ENCODE measurements around the gene OR52H1.

Gene OR52H1

DNA sequence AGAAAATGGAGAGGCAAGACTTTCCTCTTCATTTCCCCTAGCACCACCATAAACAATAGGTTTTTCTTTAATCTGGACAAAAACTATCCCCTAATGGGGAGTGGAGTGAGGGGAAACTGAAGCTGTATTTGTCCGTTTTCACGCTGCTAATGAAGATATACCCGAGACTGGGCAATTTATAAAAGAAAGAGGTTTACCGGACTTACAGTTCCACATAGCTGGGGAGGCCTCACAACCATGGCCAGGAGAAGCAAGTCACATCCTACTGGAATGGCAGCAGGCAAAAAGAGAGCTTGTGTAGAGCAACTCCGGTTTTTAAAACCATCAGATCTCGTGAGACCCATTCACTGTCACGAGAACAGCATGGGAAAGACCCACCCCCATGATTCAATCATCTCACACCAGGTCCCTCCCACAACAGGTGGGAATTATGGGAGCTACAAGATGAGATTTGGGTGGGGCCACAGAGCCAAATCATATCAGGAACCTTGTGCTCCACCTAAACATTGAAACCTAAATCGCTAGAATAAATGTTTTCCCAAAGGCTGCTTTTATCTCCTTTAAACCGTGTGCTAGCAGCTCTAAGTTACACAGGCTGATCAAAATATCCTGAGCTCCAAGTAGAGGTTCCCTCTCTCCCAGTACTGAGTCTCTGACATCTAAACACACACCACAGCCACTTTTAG is 42.8 kb downstream of the OR52H1 start:
- no peak for DNase-seq (ENCODE audit: low read depth)
- TF ChIP-seq, protein P1, sequence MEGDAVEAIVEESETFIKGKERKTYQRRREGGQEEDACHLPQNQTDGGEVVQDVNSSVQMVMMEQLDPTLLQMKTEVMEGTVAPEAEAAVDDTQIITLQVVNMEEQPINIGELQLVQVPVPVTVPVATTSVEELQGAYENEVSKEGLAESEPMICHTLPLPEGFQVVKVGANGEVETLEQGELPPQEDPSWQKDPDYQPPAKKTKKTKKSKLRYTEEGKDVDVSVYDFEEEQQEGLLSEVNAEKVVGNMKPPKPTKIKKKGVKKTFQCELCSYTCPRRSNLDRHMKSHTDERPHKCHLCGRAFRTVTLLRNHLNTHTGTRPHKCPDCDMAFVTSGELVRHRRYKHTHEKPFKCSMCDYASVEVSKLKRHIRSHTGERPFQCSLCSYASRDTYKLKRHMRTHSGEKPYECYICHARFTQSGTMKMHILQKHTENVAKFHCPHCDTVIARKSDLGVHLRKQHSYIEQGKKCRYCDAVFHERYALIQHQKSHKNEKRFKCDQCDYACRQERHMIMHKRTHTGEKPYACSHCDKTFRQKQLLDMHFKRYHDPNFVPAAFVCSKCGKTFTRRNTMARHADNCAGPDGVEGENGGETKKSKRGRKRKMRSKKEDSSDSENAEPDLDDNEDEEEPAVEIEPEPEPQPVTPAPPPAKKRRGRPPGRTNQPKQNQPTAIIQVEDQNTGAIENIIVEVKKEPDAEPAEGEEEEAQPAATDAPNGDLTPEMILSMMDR (IDR thresholded peaks at IDR 0.05; ENCODE audit: low read length, missing control alignments) = no peak
- no peak overlapping the region for H3K4me3 ChIP-seq (replicated peaks; ENCODE audit: low read depth, low read length)

DNA sequence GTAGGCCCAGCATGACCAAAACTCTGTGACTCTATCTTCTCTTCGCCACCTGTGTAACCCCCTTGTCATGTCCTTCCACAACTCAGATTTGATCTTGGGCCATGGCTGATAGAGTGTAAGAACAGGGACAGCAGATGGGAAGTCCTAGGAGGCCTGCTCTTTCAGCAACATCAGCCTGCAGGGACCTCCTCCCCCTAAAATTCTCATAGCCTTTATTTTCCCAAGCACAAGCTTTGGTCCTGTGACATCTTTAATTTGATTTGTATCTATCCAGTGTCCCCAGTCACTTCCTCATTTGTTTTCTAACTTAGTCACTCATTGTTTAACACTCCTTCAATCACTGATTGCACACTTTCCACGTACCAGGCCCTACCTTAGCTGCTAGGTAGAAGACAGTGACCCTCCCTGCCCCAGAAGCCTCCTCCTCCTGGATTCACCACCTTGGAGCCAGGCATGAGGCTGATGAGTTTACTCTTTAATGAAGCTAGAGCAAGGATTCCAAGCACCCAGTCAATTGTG is 43.9 kb downstream of the OR52H1 start:
- TF ChIP-seq, protein P1 (IDR thresholded peaks at IDR 0.05; ENCODE audit: low read length, missing control alignments) = no peak
- no peak for DNase-seq (ENCODE audit: low read depth)
- H3K4me3 ChIP-seq (replicated peaks; ENCODE audit: low read depth, low read length) = no peak overlapping the region

DNA sequence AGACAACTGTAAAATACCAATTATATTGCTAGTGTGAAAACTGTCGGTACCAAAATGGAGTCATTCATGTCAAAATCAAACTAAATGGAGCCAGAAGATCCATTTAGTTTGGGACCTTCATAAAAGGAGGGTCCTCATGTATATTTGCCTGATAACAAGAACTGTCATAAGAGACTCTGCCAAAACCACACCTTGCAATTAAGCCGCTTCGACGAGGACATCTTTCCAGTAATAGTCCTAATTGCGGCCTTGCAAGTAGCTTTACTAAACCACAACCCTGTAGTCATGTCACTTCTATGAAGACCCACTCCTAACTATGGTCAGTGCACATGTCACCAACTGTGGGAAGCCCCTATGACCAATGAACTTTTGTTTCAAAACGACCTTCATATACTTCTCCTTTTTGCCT is 47.9 kb downstream of the OR52H1 start:
- TF ChIP-seq, protein P1 (IDR thresholded peaks at IDR 0.05; ENCODE audit: low read length, missing control alignments) = no peak
- no peak overlapping the region for H3K4me3 ChIP-seq (replicated peaks; ENCODE audit: low read depth, low read length)
- DNase-seq (ENCODE audit: low read depth) = no peak

DNA sequence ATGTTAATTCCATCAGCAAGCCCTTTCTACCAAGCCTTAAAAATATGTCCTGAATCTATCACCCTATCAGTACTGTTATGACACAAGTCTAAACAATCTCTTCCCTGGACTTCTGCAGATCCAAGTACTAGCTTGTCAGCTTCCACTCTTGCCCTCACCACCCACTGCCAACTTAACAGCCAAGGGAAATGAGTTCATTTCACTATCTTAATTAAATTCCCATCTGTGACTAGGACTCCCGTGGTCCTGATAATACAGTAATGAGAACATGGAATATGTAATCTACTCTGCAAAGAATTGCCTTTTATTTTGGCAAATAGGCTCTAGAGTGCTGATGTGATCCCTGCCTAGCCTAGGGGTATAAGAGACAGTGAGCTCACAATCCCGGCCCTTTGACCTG is 48.7 kb downstream of the OR52H1 start:
- DNase-seq (ENCODE audit: low read depth) = no peak
- H3K4me3 ChIP-seq (replicated peaks; ENCODE audit: low read depth, low read length) = no peak overlapping the region
- TF ChIP-seq, protein P1 (IDR thresholded peaks at IDR 0.05; ENCODE audit: low read length, missing control alignments) = no peak

Data from fibroblast of pulmonary artery (primary cell).